WERI-Rb-1 (cell line): ENCODE data around the gene CHP1.
"Not testable (repeated sequence)": the region's sequence is repeated elsewhere in the genome, so short reads cannot be mapped to it uniquely, and the experiment has no call there.

Experiments used
- DNase-seq: peaks from one replicate; pipeline ENCODE4 v3.0.0-alpha.2; 2020
- H3K27ac ChIP-seq: fragments of 250-450 bp; sonication (Bioruptor Pico); 2 replicates; pipeline ENCODE4 v1.5.1; 2020; ENCODE audit warnings: mild to moderate bottlenecking, moderate library complexity
- H3K27me3 ChIP-seq: fragments of 250-450 bp; sonication (Bioruptor Pico); 2 replicates; pipeline ENCODE4 v1.5.1; 2021; ENCODE audit warnings: mild to moderate bottlenecking, low read depth, moderate library complexity; ENCODE audit not compliant: insufficient read depth, severe bottlenecking
- H3K36me3 ChIP-seq: fragments of 250-450 bp; sonication (Bioruptor Pico); 2 replicates; pipeline ENCODE4 v1.5.1; 2020; ENCODE audit warnings: mild to moderate bottlenecking, moderate library complexity
- H3K4me3 ChIP-seq: 2 replicates; pipeline ENCODE4 v1.5.1; 2011; ENCODE audit warnings: low read depth, mild to moderate bottlenecking, control low read depth, low read length
- H3K9me3 ChIP-seq: fragments of 250-450 bp; sonication (Bioruptor Pico); 2 replicates; pipeline ENCODE4 v1.5.1; 2021; ENCODE audit warnings: mild to moderate bottlenecking, moderate library complexity; ENCODE audit not compliant: severe bottlenecking
- CTCF ChIP-seq: IDR thresholded peaks from 2 replicates; pipeline ENCODE4 v1.5.1; 2011; ENCODE audit warnings: low read depth, mild to moderate bottlenecking, control low read depth, inconsistent platforms, low read length

The CHP1 gene

GRCh38 chr15:41307679-41308078, 76.6 kb downstream of the CHP1 start:
- Histone ChIP-seq H3K36me3 (peaks cover 44% of the 10 kb centered on the region), H3K27me3 (no peaks in the 10 kb centered on the region), H3K9me3 (no peaks in the 10 kb centered on the region), H3K4me3 (no peak overlapping the region), H3K27ac (no peak overlapping the region)
- no peak for TF ChIP-seq CTCF
- DNase-seq = no peak

- Histone ChIP-seq H3K27me3 (no peaks in the 10 kb centered on the region), H3K4me3 (no peak overlapping the region), H3K27ac (no peak overlapping the region), H3K9me3 (no peaks in the 10 kb centered on the region), H3K36me3 (peaks cover 59% of the 10 kb centered on the region)
- no peak for DNase-seq
- no peak for TF ChIP-seq CTCF
These were observed 78.3 kb downstream of the CHP1 start for GRCh38 chr15:41309226-41309905.

GRCh38 chr15:41320805-41321330, 89.8 kb downstream of the CHP1 start:
- peaks cover 36% of the 10 kb centered on the region for H3K36me3 ChIP-seq
- H3K4me3 ChIP-seq, H3K27me3 ChIP-seq, DNase-seq, H3K9me3 ChIP-seq, H3K27ac ChIP-seq: not testable (repeated sequence)

GRCh38 chr15:41323611-41324010, 92.5 kb downstream of the CHP1 start:
- no peak overlapping the region for H3K27ac ChIP-seq
- H3K36me3 ChIP-seq = peaks cover 44% of the 10 kb centered on the region
- no peaks in the 10 kb centered on the region for H3K9me3 ChIP-seq
- no peaks in the 10 kb centered on the region for H3K27me3 ChIP-seq
- TF ChIP-seq CTCF = no peak
- H3K4me3 ChIP-seq = no peak overlapping the region
- DNase-seq = no peak

- Histone ChIP-seq H3K27ac (peak overlapping the region; percentile 96), H3K36me3 (peaks cover 44% of the 10 kb centered on the region), H3K27me3 (no peaks in the 10 kb centered on the region), H3K9me3 (no peaks in the 10 kb centered on the region), H3K4me3 (peak overlapping the region; percentile 91)
- no peak for TF ChIP-seq CTCF
- DNase-seq = no peak
These were observed 100.2 kb downstream of the CHP1 start for GRCh38 chr15:41331281-41331680.
